GM18951 (cell line): ENCODE measurements around the gene LARGE2.

Experiments used
- POLR2A ChIP-seq: IDR thresholded peaks from 4 replicates; pipeline ENCODE4 v1.6.1; 2011; ENCODE audit warnings: mild to moderate bottlenecking; ENCODE audit not compliant: insufficient read length, insufficient read depth; ENCODE audit errors: extremely low read depth
- in situ Hi-C: fragments of 300-500 bp; cut with MboI; formaldehyde crosslinking; loops from one replicate; pipeline ENCODE4 v1.12.0; 2022; ENCODE audit warnings: low sequenced_read_pairs, mixed read lengths, inconsistent platforms; ENCODE audit not compliant: unreplicated experiment

LARGE2 gene

GRCh38 chr11:45960387-45961095 lies 38.1 kb downstream of the LARGE2 start:
- no peak for TF ChIP-seq POLR2A
- in situ Hi-C loops, result no loop called here

GRCh38 chr11:45961751-45962240 lies 39.3 kb downstream of the LARGE2 start:
- no peak for TF ChIP-seq POLR2A
- in situ Hi-C loops, result no loop called here

- in situ Hi-C loops, result no loop called here
- no peak for TF ChIP-seq POLR2A
Measured at GRCh38 chr11:45964911-45965389, 42.5 kb downstream of the LARGE2 start.

- in situ Hi-C loops, result no loop called here
- no peak for TF ChIP-seq POLR2A
Measured at GRCh38 chr11:45967506-45967905, 45.0 kb downstream of the LARGE2 start.

- no peak for TF ChIP-seq POLR2A
- in situ Hi-C loops, result no loop called here
Measured at GRCh38 chr11:45968901-45969300, 46.4 kb downstream of the LARGE2 start.

- in situ Hi-C loops, result no loop called here
- no peak for TF ChIP-seq POLR2A
Measured at GRCh38 chr11:45973601-45974000, 51.1 kb downstream of the LARGE2 start.

GRCh38 chr11:45974806-45975205 lies 52.4 kb downstream of the LARGE2 start:
- no peak for TF ChIP-seq POLR2A
- in situ Hi-C loops, result no loop called here
